Testis (tissue), 3 donors: ENCODE data around the gene TPCN1. TPM values are rescaled to one million over a fixed set of nuclear protein-coding genes. Genes with fewer than 3 reads are reported as not detected.
A peak's percentile ranks its signal among the peaks of the same experiment; 100 is the strongest.

Source experiments
- DNase-seq: peaks from one replicate; pipeline ENCODE4 v3.0.0-alpha.2; 2019
- H3K27ac ChIP-seq, 2 donors: fragments of 200-600 bp; sonication (generic); one replicate each; pipeline ENCODE4 v1.5.1; 2019
- H3K27me3 ChIP-seq: fragments of 200-600 bp; sonication (generic); one replicate; pipeline ENCODE4 v1.5.1; 2019
- H3K36me3 ChIP-seq: fragments of 200-600 bp; sonication (generic); one replicate; pipeline ENCODE4 v1.5.1; 2017; ENCODE audit warnings: low read depth; ENCODE audit errors: missing control alignments
- H3K4me1 ChIP-seq: fragments of 200-600 bp; sonication (generic); one replicate; pipeline ENCODE4 v1.5.1; 2019
- H3K4me3 ChIP-seq, 2 donors: fragments of 200-600 bp; sonication (generic); one replicate each; pipeline ENCODE4 v1.5.1; 2017 to 2019
- H3K9me3 ChIP-seq: fragments of 200-600 bp; sonication (generic); one replicate; pipeline ENCODE4 v1.5.1; 2017
- POLR2A ChIP-seq: fragments of 450-650 bp; IDR thresholded peaks from one replicate; pipeline ENCODE4 v1.6.1; 2017; ENCODE audit warnings: antibody characterized with exemption, mild to moderate bottlenecking, moderate library complexity
- WGBS, 2 donors: methylation state at CpG; one replicate each; pipeline ENCODE4 v1.1.5; 2018; 5-methylcytosine and 5-hydroxymethylcytosine counted together
- intact Hi-C: fragments of 100-400 bp; cut with DNase I; formaldehyde crosslinking; loops from one replicate; pipeline ENCODE4 v1.15.1; 2023; ENCODE audit warnings: low total_unique reads
- polyA plus RNA-seq: library from polyadenylated mRNA; stranded (reverse); fragments of 350-450 nt; fragmentation: Illumina TruSeq; extraction: RNeasy Lipid Tissue Mini Kit (QIAGEN cat#74804); gene quantifications from one replicate; pipeline ENCODE4 v1.2.3, GENCODE V29; 2014; ENCODE audit warnings: low read depth, low replicate concordance; ENCODE audit not compliant: insufficient read depth
- total RNA-seq, 2 donors: library from RNA; depleted of rRNA; stranded (reverse); fragments of >200 nt; gene quantifications; one replicate each; pipeline ENCODE4 v1.2.3, GENCODE V29; 2016
- TF ChIP-seq, protein P1 (sequence below), 3 experiments: fragments of 450-650 bp in 2 of 3; fragments of 200-600 bp in 1 of 3; sonication (generic) in 1 of 3; IDR thresholded peaks; one replicate each; pipeline ENCODE4 v1.5.1; 2016 to 2019; ENCODE audit warnings: antibody characterized with exemption in 3 of 3, mild to moderate bottlenecking in 2 of 3, moderate library complexity in 1 of 3

The TPCN1 gene
- total and polyA plus RNA-seq, 3 donors from 2014 or later = 33.4 to 73.0 (median 48.7) TPM

DNA sequence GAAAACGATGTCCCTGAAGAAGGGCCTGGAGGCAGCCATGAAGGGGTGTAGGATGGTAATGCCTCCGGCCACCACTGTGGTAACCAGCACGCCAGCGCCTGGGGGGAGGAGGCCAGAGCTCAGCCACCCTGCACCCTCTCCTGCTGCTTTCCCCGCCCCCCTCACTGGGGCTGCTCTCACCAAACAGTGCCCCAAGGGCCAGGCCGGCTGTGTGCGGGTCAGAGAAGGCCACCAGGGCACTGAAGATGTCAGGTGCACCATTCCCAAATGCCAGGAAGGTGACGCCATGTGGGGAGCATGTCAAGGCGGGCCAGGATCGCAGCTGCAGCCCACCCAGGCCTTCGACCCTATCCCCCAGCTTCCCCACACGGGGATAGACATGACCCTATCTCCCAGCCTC is 99.1 kb downstream of the TPCN1 start:
- intact Hi-C loops = no loop called here
- Histone ChIP-seq H3K4me3 (no peak overlapping the region), H3K9me3 (no peaks in the 10 kb centered on the region), H3K27ac (no peak overlapping the region), H3K4me1 (no peaks in the 10 kb centered on the region), H3K27me3 (no peaks in the 10 kb centered on the region), H3K36me3 (no peaks in the 10 kb centered on the region)
- 88% methylated on average over 12 of the region's 12 CpGs; no CpG with 5 or more reads in 1 of the 2 donors for WGBS, 2 donors
- no peak for DNase-seq
- no peak for TF ChIP-seq POLR2A
- TF ChIP-seq, protein P1, sequence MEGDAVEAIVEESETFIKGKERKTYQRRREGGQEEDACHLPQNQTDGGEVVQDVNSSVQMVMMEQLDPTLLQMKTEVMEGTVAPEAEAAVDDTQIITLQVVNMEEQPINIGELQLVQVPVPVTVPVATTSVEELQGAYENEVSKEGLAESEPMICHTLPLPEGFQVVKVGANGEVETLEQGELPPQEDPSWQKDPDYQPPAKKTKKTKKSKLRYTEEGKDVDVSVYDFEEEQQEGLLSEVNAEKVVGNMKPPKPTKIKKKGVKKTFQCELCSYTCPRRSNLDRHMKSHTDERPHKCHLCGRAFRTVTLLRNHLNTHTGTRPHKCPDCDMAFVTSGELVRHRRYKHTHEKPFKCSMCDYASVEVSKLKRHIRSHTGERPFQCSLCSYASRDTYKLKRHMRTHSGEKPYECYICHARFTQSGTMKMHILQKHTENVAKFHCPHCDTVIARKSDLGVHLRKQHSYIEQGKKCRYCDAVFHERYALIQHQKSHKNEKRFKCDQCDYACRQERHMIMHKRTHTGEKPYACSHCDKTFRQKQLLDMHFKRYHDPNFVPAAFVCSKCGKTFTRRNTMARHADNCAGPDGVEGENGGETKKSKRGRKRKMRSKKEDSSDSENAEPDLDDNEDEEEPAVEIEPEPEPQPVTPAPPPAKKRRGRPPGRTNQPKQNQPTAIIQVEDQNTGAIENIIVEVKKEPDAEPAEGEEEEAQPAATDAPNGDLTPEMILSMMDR (IDR thresholded peaks at IDR 0.05) = no peak

DNA sequence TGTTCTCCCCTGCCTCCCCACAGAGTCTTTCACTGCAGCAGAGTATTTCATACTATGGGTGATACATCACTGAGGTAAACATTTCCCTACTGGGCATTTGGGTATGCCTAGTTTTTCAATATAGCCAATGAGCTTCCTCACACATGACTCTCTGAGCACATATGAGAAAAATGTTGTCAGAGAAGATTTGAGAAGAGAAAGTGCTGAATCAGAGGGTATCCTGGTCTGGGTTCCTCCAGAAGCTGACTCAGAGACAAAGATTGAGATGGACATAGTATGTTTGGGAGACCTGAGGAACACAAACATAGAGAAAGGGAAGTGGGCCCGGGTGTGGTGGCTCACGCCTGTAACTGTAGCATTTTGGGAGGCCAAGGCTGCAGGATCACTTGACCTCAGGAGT is 101.1 kb downstream of the TPCN1 start:
- no peaks in the 10 kb centered on the region for H3K36me3 ChIP-seq
- H3K9me3 ChIP-seq = no peaks in the 10 kb centered on the region
- intact Hi-C loops = no loop called here
- H3K27ac ChIP-seq = no peak overlapping the region
- H3K4me1 ChIP-seq = peaks cover 3% of the 10 kb centered on the region
- no peak overlapping the region for H3K4me3 ChIP-seq
- 83 to 85% methylated on average over 2 of the region's 2 CpGs for WGBS, 2 donors
- TF ChIP-seq, protein P1 (IDR thresholded peaks at IDR 0.05) = no peak
- no peak for TF ChIP-seq POLR2A
- no peak for DNase-seq
- no peaks in the 10 kb centered on the region for H3K27me3 ChIP-seq

DNA sequence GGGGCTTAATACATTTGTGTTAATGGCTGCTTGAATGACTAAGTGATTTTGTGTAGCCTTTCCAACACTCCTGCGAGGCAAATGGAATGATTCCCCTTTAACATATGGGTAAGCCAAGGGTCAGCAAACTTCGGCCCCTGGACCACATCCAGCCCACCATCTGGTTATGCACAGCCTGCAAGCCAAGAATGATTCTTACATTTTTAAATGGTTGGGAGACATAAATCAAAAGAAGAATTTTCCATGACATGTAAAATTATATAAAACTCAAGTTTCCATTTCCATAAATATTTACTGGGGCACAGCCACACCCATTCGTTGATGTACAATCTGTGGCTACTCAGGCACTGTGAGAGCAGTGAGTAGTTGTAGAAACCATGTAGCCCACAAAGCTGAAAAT is 104.7 kb downstream of the TPCN1 start:
- WGBS, 2 donors = 44 to 49% methylated on average over 3 of the region's 3 CpGs
- Histone ChIP-seq H3K9me3 (no peaks in the 10 kb centered on the region), H3K4me3 (no peak overlapping the region), H3K4me1 (peaks cover 3% of the 10 kb centered on the region), H3K36me3 (no peaks in the 10 kb centered on the region), H3K27me3 (no peaks in the 10 kb centered on the region), H3K27ac (peak overlapping the region in 1 of 2 donors; percentile 66)
- no peak for DNase-seq
- intact Hi-C loops = no loop called here
- TF ChIP-seq, protein P1 (IDR thresholded peaks at IDR 0.05) = no peak
- no peak for TF ChIP-seq POLR2A

DNA sequence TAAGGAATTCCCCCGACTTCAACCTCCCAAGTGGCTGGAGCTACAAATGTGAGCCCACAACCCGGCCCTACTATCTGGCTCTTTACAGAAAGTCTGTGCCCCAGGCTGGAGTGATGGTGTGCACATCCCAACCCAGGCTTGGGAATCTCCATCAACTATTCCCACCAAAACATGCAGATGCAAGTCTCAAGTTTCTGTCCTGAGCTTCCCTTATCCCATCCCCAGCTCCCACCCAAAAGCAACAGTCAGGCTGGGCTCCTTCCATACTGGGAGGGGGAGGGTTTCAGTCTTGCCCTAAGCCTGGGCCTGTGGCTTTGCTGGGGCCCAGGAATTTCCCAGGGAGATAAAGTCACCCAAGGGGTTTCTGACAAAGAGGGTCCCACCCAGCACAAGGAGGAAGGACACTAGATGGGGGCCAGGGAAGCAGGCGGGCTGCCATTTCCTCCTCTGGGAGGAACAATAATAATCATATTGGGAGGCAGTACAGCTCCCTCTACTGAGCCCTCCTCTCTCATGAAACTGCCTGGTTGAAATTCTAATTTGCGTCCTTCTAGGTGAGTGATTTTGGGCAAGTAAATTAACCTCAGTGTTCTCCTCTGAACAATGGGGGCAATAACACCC is 105.6 kb downstream of the TPCN1 start:
- H3K4me1 ChIP-seq = peaks cover 3% of the 10 kb centered on the region
- no peaks in the 10 kb centered on the region for H3K27me3 ChIP-seq
- H3K27ac ChIP-seq = peak overlapping the region in 1 of 2 donors; percentile 66
- WGBS, 2 donors = 49 to 57% methylated on average over 4 of the region's 4 CpGs
- intact Hi-C loops = no loop called here
- H3K4me3 ChIP-seq = no peak overlapping the region
- DNase-seq = no peak
- no peaks in the 10 kb centered on the region for H3K36me3 ChIP-seq
- H3K9me3 ChIP-seq = no peaks in the 10 kb centered on the region
- TF ChIP-seq, protein P1 (IDR thresholded peaks at IDR 0.05) = no peak
- TF ChIP-seq POLR2A = no peak

DNA sequence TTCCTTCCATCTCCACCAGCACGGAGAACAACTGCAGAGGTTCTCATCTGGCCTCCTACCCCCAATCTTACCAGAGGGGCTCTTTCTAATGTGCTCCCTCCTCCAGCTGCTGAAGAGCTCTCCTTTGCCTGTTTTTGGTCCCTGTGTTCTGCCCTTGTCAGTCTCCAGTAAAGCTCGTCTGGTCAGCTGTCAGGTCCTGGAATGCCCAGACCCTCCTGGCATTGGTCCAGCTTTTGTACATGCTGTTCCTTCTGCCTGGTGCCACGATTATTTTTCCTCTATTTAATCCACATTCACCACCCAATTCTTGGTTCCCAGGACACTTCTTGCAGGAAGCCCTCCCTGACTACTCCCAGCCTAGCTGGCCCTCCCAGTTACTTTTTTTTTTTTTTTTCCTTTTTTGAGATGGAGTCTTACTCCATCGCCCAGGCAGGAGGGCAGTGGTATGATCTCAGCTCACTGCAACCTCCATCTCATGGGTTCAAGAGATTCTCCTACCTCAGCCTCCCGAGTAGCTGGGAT is 107.2 kb downstream of the TPCN1 start:
- H3K27ac ChIP-seq = peak overlapping the region in 1 of 2 donors; percentile 15
- peaks cover 13% of the 10 kb centered on the region for H3K4me1 ChIP-seq
- WGBS, 2 donors = 73 to 80% methylated on average over 5 of the region's 5 CpGs
- no peaks in the 10 kb centered on the region for H3K9me3 ChIP-seq
- intact Hi-C loops = no loop called here
- DNase-seq = no peak
- TF ChIP-seq POLR2A = no peak
- no peak overlapping the region for H3K4me3 ChIP-seq
- H3K27me3 ChIP-seq = no peaks in the 10 kb centered on the region
- no peaks in the 10 kb centered on the region for H3K36me3 ChIP-seq
